B cell (primary cell): ENCODE data around the gene ZNF775. TPM values are rescaled to one million over a fixed set of nuclear protein-coding genes. Genes with fewer than 3 reads are reported as not detected.

Source experiments
- ATAC-seq: fragments of 200-7000 bp; cut with Tn5 transposase; one replicate; pipeline ENCODE4 v1.10.0; 2021; ENCODE audit warnings: low read depth, mild to moderate bottlenecking, moderate number of reproducible peaks, moderate library complexity
- CTCF ChIA-PET: fragments of 350-600 bp; sonication (Branson Sonifier 250); formaldehyde crosslinking; loops from one replicate; lab custom pipeline; 2021; ENCODE audit warnings: antibody characterized with exemption, inconsistent platforms; lab: Charles Lee
- POLR2A ChIA-PET: fragments of 350-600 bp; sonication (Branson Sonifier 250); formaldehyde crosslinking; loops from one replicate; lab custom pipeline; 2021; ENCODE audit warnings: antibody characterized with exemption; lab: Charles Lee
- DNase-seq: peaks from one replicate; pipeline ENCODE4 v3.0.0; 2013
- H2AFZ ChIP-seq: 2 replicates; pipeline ENCODE4 v1.6.1; 2012; ENCODE audit warnings: mild to moderate bottlenecking, low read depth, low read length; ENCODE audit not compliant: insufficient read depth, poor library complexity, severe bottlenecking
- H3K27ac ChIP-seq, 2 donors: 1 replicate in 1 of 2; 2 replicates in 1 of 2; pipeline ENCODE4 v1.5.1; 2012 to 2013; ENCODE audit warnings: low read length in 2 of 2, mild to moderate bottlenecking in 2 of 2, moderate library complexity in 1 of 2
- H3K27me3 ChIP-seq, 4 experiments: fragments of 200-600 bp in 1 of 4; sonication (generic) in 1 of 4; replicated peaks in 1 of 4; 1 replicate in 2 of 4; 2 replicates in 2 of 4; pipeline versions ENCODE4 v1.6.1 to v1.7.0; 2013 to 2016; ENCODE audit warnings: low read length in 3 of 4, mild to moderate bottlenecking in 2 of 4, mixed read lengths in 1 of 4, moderate library complexity in 1 of 4; ENCODE audit not compliant: insufficient read depth in 4 of 4, control insufficient read depth in 3 of 4; ENCODE audit errors: control extremely low read depth in 1 of 4
- H3K36me3 ChIP-seq, 2 experiments: replicated peaks in 1 of 2; 1 replicate in 1 of 2; 2 replicates in 1 of 2; pipeline versions ENCODE4 v1.6.1 to v1.7.1; 2013; ENCODE audit warnings: low read length in 1 of 2; ENCODE audit not compliant: insufficient read depth in 2 of 2, control insufficient read depth in 1 of 2; ENCODE audit errors: control extremely low read depth in 1 of 2, extremely low read depth in 1 of 2
- H3K4me1 ChIP-seq, 2 donors: fragments of 200-600 bp in 1 of 2; sonication (generic) in 1 of 2; 1 replicate in 1 of 2; 2 replicates in 1 of 2; pipeline versions ENCODE4 v1.5.1 to v1.6.1; 2013 to 2017; ENCODE audit warnings: low read length in 2 of 2; ENCODE audit not compliant: control insufficient read depth in 2 of 2, insufficient read depth in 2 of 2
- H3K4me2 ChIP-seq: replicated peaks from 2 replicates; pipeline ENCODE3; 2012; ENCODE audit warnings: mild to moderate bottlenecking, low read depth, low read length; ENCODE audit not compliant: poor library complexity, severe bottlenecking
- H3K4me3 ChIP-seq, 5 experiments: fragments of 200-600 bp in 1 of 5; sonication (generic) in 1 of 5; 1 replicate in 3 of 5; 2 replicates in 2 of 5; pipeline versions ENCODE4 v1.5.1 to v1.7.0; 2011 to 2016; ENCODE audit warnings: low read length in 4 of 5, mild to moderate bottlenecking in 4 of 5, low read depth in 2 of 5, control low read depth in 1 of 5, moderate library complexity in 1 of 5; ENCODE audit not compliant: insufficient read depth in 1 of 5; ENCODE audit errors: control extremely low read depth in 1 of 5, extremely low read depth in 1 of 5
- H3K79me2 ChIP-seq: fragments of 200-600 bp; sonication (generic); one replicate; pipeline ENCODE4 v1.6.0; 2016; ENCODE audit warnings: low read length; ENCODE audit not compliant: control insufficient read depth, insufficient read depth
- H3K9ac ChIP-seq: fragments of 200-600 bp; sonication (generic); 2 replicates; pipeline ENCODE4 v1.6.1; 2017; ENCODE audit warnings: mild to moderate bottlenecking, low read length, moderate library complexity
- H3K9me3 ChIP-seq, 3 donors: one replicate each; pipeline versions ENCODE4 v1.6.1 to v1.7.1; 2013; ENCODE audit warnings: low read length in 2 of 3; ENCODE audit not compliant: control insufficient read depth in 2 of 3, insufficient read depth in 1 of 3; ENCODE audit errors: control extremely low read depth in 1 of 3
- H4K20me1 ChIP-seq: 2 replicates; pipeline ENCODE4 v1.6.0; 2012; ENCODE audit warnings: mild to moderate bottlenecking, low read length; ENCODE audit not compliant: insufficient read depth, control insufficient read depth, poor library complexity, severe bottlenecking
- H3K27ac Mint-ChIP-seq: one replicate; pipeline ENCODE4 v1.8.0; 2021; ENCODE audit warnings: mixed read lengths
- H3K27me3 Mint-ChIP-seq: one replicate; pipeline ENCODE4 v1.8.0; 2021; ENCODE audit warnings: mixed read lengths
- H3K4me1 Mint-ChIP-seq: one replicate; pipeline ENCODE4 v1.8.0; 2021; ENCODE audit warnings: mixed read lengths
- H3K4me3 Mint-ChIP-seq: one replicate; pipeline ENCODE4 v1.8.0; 2021; ENCODE audit warnings: mixed read lengths
- H3K9me3 Mint-ChIP-seq: one replicate; pipeline ENCODE4 v1.8.0; 2022; ENCODE audit warnings: mixed read lengths; ENCODE audit not compliant: insufficient read depth
- CTCF ChIP-seq: fragments of 200-600 bp; IDR thresholded peaks from one replicate; pipeline ENCODE4 v1.8.0; 2022; ENCODE audit warnings: antibody characterized with exemption, mild to moderate bottlenecking
- EZH2 ChIP-seq: IDR thresholded peaks from 2 replicates; pipeline ENCODE4 v1.6.1; 2012; ENCODE audit warnings: borderline replicate concordance, low read depth, mild to moderate bottlenecking, moderate library complexity, low read length; ENCODE audit not compliant: insufficient read depth, poor library complexity, severe bottlenecking
- WGBS: methylation state at CpG from one replicate; pipeline ENCODE4 v1.1.5; 2013; ENCODE audit warnings: missing lambda C conversion rate; ENCODE audit not compliant: insufficient coverage; 5-methylcytosine and 5-hydroxymethylcytosine counted together
- intact Hi-C: fragments of 100-400 bp; cut with micrococcal nuclease; formaldehyde crosslinking; loops from one replicate; pipeline ENCODE4 v1.10.0; 2022
- polyA plus RNA-seq: library from polyadenylated mRNA; depleted of rRNA; stranded (reverse); fragments of >200 nt; gene quantifications from 2 replicates; pipeline ENCODE4 v1.2.3, GENCODE V29; 2012
- total RNA-seq, 2 donors: library from RNA; stranded (reverse); fragments of 120-200 nt in 1 of 2; gene quantifications; 1 replicate in 1 of 2; 2 replicates in 1 of 2; pipeline versions ENCODE4 v1.2.3 to v1.2.4, GENCODE V29; 2013 to 2022

ZNF775 gene
- total and polyA plus RNA-seq, 2 donors (not counting 1 experiment from before 2014, with no cell fraction given) = 4.2 to 12.1 TPM

- H2AFZ ChIP-seq = no peak overlapping the region
- POLR2A ChIA-PET = no interaction called here
- H3K9me3 Mint-ChIP-seq = no peaks in the 10 kb centered on the region
- no peaks in the 10 kb centered on the region for H4K20me1 ChIP-seq
- H3K27ac ChIP-seq = no peak overlapping the region
- no peak for ATAC-seq
- H3K4me1 Mint-ChIP-seq = peaks cover 12% of the 10 kb centered on the region
- no peaks in the 10 kb centered on the region for H3K79me2 ChIP-seq
- H3K27me3 ChIP-seq = peaks cover 0 to 5% (median 2%) of the 10 kb centered on the region in 4 experiments
- DNase-seq = no peak
- WGBS = 94% methylated on average over 7 of the region's 7 CpGs
- H3K4me3 Mint-ChIP-seq = no peak overlapping the region
- peaks cover 0 to 2% (median 0%) of the 10 kb centered on the region in 3 donors for H3K9me3 ChIP-seq
- peaks cover 4% of the 10 kb centered on the region in 2 donors for H3K4me1 ChIP-seq
- H3K27ac Mint-ChIP-seq = no peak overlapping the region
- CTCF ChIA-PET = no interaction called here
- H3K4me3 ChIP-seq = no peak overlapping the region
- H3K9ac ChIP-seq = no peak overlapping the region
- TF ChIP-seq EZH2 (no peak), CTCF (no peak)
- intact Hi-C loops = no loop called here
- no peaks in the 10 kb centered on the region for H3K36me3 ChIP-seq
- H3K4me2 ChIP-seq = no peak overlapping the region
- peaks cover 9% of the 10 kb centered on the region for H3K27me3 Mint-ChIP-seq
Measured at GRCh38 chr7:150335108-150335773, 43.9 kb upstream of the ZNF775 start.

DNA sequence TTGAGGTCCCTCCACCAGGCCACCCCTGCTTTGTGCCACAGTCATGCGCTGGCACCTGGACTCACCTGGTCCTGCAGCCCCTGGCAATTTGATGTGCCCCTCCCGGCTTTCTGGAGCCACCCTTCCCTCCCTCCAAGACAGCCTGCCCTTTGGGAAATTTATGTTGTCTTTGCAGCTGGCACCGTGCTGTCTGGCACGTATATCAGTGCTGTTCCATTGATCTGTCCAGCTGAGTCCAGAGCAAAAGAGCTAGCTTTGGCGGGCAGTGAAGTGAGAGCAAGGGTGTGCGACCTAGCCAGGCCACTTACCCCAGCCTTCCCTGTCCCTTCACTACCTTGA is 43.4 kb upstream of the ZNF775 start:
- peaks cover 0 to 8% (median 4%) of the 10 kb centered on the region in 4 experiments for H3K27me3 ChIP-seq
- TF ChIP-seq EZH2 (no peak), CTCF (no peak)
- no peak overlapping the region for H3K4me3 Mint-ChIP-seq
- H3K36me3 ChIP-seq = no peaks in the 10 kb centered on the region
- H3K27ac Mint-ChIP-seq = no peak overlapping the region
- peaks cover 0 to 4% (median 0%) of the 10 kb centered on the region in 3 donors for H3K9me3 ChIP-seq
- no peaks in the 10 kb centered on the region for H3K79me2 ChIP-seq
- intact Hi-C loops = no loop called here
- peaks cover 7 to 9% of the 10 kb centered on the region in 2 donors for H3K4me1 ChIP-seq
- H3K4me1 Mint-ChIP-seq = peaks cover 13% of the 10 kb centered on the region
- 89% methylated on average over 4 of the region's 6 CpGs for WGBS
- peaks cover 11% of the 10 kb centered on the region for H3K27me3 Mint-ChIP-seq
- no peaks in the 10 kb centered on the region for H4K20me1 ChIP-seq
- DNase-seq (no peak), ATAC-seq (no peak)
- CTCF ChIA-PET = no interaction called here
- H3K27ac ChIP-seq = no peak overlapping the region
- H3K9me3 Mint-ChIP-seq = no peaks in the 10 kb centered on the region
- H3K9ac ChIP-seq = no peak overlapping the region
- no peak overlapping the region for H3K4me2 ChIP-seq
- no peak overlapping the region for H2AFZ ChIP-seq
- H3K4me3 ChIP-seq = no peak overlapping the region
- POLR2A ChIA-PET = no interaction called here
